Stimulated activated CD8-positive, alpha-beta memory T cell treated with anti-CD3 and anti-CD28 coated beads, Interleukin-2, amount 100 ng/mL, for 48 hours (primary cell): ENCODE measurements around the gene DLGAP1.

ENCODE experiments used
- DNase-seq, 2 donors: peaks; one replicate each; pipeline ENCODE4 v3.0.0-alpha.2; 2020; ENCODE audit warnings: low read depth in 2 of 2

The DLGAP1 gene

DNA sequence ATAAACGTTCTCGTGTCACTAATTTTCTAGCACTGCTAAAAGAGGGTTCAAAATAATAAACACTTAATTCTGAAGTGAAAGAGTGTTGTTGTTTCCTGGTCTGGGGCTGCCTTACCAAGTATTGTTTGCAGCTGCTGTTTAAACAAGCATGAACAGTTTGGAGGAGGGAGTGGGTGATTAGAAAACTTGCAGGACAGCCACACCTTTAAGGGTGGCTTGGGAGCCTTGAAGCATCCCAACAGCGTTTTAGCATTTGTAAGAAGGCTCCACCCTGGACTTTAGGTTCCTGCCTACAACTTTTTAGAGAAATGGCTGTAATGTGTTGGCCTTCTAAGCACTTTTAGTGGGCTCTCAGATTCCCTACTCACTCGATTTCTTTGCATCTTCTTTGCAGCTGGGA lies 633.6 kb downstream of the DLGAP1 start:
- DNase-seq, result no peak

GRCh38 chr18:3819961-3820360 lies 635.1 kb downstream of the DLGAP1 start:
- DNase-seq, result no peak

DNA sequence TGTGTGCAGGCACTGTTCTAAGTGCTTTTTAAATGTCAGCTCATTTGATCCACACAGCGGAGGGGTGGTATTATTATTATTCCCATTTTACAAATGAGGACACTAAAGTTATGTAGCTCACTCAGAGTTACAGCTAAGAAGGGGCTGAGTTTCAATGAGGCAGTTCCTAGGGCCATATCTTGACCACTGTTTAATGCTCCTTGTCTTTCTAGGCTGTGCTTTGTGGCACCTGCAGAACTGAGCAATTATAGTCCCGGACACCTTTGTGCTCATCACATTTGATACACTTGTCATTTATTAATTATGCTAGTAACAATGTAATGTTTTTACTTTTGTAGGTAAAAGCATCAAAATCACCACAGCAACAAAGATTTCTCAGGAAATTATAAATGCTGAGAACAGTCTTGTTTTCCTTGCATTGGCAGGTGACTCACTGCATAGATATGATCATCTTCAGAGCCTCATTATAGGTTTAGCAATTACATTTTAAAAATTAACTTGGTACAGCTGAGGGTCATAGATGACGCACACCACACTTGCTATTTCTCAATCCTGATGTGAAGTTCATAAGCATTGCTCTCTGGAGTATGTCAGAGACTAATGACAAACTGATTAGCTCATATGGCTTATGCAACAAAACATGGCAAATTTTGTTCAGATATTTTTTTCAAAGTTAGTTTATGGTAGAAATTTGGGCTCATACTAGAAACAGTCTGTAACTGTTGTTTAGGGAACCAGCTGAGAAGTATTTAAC lies 638.3 kb downstream of the DLGAP1 start:
- DNase-seq, result no peak

GRCh38 chr18:3815991-3816390 lies 639.1 kb downstream of the DLGAP1 start:
- DNase-seq, result no peak

GRCh38 chr18:3814816-3815215 lies 640.3 kb downstream of the DLGAP1 start:
- DNase-seq, result no peak

DNA sequence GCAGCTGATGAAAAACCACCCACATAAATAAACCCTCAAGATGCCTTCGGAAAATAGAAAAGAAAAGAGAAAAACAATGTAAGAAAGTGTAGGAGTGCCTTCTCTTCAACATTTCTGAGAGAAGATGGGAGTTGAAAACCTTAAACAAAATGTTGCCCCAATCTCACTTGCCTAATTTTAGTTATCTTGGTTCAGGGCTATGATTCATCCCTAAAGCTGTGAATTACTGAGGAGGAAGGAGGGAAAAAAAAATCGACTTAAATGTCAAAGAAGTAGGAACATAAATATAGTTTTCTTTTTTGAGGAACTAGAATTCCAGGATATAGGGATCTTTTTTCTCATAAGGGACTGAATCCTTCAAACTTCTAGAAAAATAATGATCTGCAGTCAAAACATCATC lies 644.8 kb downstream of the DLGAP1 start:
- DNase-seq, result no peak

DNA sequence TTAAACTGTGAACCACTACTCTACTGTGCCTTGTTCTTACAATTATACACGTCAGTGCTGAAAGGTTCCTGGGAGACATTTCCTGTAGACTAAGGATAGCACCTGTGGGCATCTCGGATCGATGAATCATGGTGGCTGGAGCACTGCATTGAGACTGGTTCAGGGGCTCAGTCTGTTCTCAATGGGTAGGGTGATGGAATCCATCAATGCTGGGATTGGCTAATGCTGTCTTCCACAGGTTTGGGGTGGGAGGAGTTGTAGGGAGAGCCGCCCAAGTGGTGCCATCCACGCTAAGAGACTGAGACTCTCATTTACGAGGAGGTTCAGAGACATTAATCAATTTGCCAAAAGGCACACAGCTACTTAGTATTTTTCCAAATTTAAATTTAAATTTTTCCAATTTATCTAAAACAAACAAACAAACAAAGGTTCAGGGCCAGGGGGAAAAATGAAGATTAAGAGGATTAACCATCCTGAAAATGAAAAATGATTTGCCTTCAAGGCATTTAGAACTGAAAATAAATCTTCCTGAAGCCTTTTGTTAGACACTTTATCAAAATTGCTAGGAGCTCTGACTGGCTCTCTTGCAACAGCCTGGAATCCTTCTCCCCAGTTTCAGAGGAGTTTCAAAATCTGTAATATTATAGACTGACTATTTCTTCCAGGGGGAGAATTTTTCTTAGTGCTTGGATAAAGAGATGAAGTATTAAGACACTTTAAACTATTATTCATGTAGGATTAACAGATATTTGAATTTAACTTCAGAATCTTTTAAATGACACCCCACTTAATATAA lies 645.9 kb downstream of the DLGAP1 start:
- no peak for DNase-seq

GRCh38 chr18:3806656-3807055 lies 648.5 kb downstream of the DLGAP1 start:
- no peak for DNase-seq

- no peak for DNase-seq
These were observed 650.8 kb downstream of the DLGAP1 start for GRCh38 chr18:3804336-3804735.

GRCh38 chr18:3803350-3803749 lies 651.8 kb downstream of the DLGAP1 start:
- no peak for DNase-seq

DNA sequence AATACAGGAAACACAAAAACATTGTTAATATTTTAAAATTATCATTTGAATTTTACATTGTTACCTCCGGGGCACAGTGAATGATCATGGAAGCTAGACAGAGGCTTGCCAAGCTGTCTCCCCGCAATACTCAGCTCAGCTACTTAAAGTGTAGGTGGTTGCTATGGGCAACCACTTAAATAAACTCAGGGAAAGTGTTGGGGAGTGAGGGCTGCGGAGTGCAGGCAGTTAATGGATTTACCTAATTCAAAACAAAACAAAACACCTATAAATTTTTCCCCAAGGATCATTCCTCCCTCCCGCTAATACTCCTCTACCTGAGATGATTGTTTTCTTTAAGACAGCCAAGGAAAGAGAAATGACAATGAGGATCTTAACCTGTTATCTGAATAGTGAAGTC lies 655.6 kb downstream of the DLGAP1 start:
- no peak for DNase-seq

DNA sequence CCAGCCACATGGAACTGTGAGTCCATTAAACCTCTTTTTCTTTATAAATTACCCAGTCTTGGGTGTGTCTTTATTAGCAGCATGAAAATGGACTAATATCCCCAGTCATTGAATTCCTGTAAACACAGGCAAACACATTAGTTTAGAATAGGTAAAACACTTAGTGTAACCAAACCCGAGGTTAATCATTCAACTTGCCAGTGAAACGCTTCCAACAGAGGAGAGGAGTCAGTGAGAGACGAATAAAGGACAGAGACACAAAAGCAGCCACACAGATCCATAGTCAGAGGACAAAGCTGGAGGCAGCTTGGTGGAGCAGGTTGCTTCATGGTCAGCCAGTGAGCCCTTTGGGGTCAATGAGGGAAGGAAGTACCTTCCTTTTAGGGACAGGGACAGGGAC lies 657.1 kb downstream of the DLGAP1 start:
- DNase-seq, result no peak

DNA sequence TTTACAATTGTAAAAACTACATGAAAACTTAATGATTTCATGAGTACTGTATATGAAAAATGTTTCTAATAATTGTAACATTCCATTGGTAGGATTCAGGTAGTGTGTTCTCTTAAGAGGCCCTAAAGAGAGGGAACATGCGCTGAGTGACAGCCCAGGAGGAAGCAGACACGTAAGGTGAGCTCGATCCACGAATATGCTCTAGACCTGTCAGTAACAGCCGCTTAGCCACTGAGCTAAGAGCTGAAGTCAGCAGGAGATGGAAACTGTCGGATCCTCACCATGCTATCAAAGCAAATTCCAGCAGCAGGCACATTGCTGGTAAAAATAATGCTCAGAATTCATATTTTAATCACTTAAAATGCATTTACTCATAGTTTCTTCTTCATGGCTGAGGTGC lies 658.7 kb downstream of the DLGAP1 start:
- DNase-seq, result no peak

- no peak for DNase-seq
These were observed 660.4 kb downstream of the DLGAP1 start for GRCh38 chr18:3794537-3795348.

DNA sequence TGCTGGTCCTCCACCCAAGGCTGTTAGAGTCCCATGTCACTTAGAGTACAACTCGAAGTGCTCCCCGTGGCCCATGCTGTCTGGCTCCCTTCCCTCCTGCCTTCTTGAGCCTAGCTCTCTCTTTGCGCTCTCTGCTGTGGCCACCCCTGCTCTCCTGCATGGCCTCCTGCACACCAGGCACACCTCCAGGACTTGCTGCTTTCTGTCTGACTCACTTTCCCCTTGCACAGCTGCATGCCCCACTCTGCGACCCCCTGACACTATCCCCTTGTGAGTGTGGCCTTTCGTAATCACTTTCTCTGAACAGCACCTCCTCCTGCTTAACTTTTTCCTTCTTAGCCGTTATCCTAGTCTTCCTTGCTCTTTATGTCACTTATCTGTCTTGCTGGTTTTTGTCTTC lies 661.6 kb downstream of the DLGAP1 start:
- no peak for DNase-seq

DNA sequence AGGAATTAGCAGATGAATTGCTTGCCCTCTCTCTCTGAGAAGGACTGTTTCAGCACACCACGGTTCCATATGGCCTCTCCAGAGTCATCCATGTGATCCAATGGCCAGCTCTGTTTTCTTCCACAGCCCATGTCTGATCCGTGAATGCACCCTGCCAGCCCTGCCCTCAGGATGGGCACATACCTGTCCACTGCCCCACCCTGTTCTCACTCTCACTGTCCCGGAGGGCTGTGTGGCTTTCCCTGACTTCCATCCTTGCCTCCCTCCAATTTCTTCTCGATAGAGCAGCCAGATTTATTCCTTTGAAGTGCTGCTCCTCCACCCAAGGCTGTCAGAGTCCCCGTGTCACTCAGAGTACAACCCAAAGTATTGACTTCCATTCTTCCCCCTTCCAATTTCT lies 662.0 kb downstream of the DLGAP1 start:
- no peak for DNase-seq

GRCh38 chr18:3792711-3793110 lies 662.4 kb downstream of the DLGAP1 start:
- no peak for DNase-seq

- DNase-seq, result no peak
These were observed 663.9 kb downstream of the DLGAP1 start for GRCh38 chr18:3791238-3791637.

GRCh38 chr18:3790703-3791102 lies 664.4 kb downstream of the DLGAP1 start:
- no peak for DNase-seq

DNA sequence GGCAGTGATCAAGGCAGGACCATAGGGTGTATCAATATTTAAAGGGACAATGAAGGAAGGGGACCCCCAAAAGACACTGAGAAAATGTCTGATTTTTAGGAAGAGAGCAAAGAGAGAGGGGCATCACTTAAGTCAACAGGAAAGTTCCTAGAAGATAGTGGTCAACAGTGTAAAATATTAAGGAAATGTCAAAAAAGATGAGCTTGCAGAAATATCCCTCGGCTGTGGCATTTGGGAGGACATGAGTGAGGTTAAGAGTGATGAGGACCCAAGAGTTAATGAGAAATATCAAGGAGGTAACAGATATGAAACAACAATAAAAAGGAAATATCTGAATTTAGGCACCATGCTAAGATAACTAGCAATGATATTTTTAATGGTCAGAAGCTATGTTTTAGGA lies 665.6 kb downstream of the DLGAP1 start:
- no peak for DNase-seq

GRCh38 chr18:3784949-3785348 lies 670.2 kb downstream of the DLGAP1 start:
- DNase-seq, result no peak

DNA sequence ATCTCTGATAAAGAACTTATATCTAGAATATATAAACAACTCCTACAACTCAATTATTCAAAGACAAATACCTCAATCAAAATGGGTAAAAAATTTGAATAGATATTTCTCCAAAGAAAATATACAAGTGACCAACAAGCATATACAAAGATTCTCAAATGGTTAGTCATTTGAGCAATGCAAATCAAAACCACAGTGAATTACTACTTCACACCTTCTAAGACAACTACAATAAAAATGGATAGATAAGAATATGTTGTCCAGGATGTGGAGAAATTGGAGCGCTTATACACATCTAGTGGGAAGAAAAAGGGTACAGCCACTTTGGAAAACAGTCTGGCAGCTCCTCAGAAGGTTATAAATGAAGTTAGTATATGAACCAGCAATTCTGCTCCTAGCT lies 672.2 kb downstream of the DLGAP1 start:
- no peak for DNase-seq

- no peak for DNase-seq
These were observed 677.4 kb downstream of the DLGAP1 start for GRCh38 chr18:3777719-3778118.
